Stimulated activated naive B cell treated with anti-CD40 and anti-IgM and Interleukin-4, amounts not matched to agents 10 μg/mL and 1 μg/mL and 100 μg/mL, for 72 hours (primary cell): ENCODE results near the gene EIF2AK2.

Experiments
- ATAC-seq, 2 donors: fragments of 150-1000 bp; cut with Tn5 transposase; replicated peaks; 2 replicates each; pipeline ENCODE4 v1.10.0; 2021; ENCODE audit warnings: moderate library complexity in 1 of 2
- DNase-seq: peaks from one replicate; pipeline ENCODE4 v3.0.0; 2021
- H3K27ac Mint-ChIP-seq: one replicate; pipeline ENCODE4 v1.8.0; 2022; ENCODE audit warnings: mild to moderate bottlenecking, mixed read lengths
- H3K27me3 Mint-ChIP-seq, 2 donors: one replicate each; pipeline ENCODE4 v1.8.0; 2022; ENCODE audit warnings: mixed read lengths in 2 of 2
- H3K36me3 Mint-ChIP-seq, 2 donors: one replicate each; pipeline ENCODE4 v1.8.0; 2022; ENCODE audit warnings: mixed read lengths in 2 of 2, mild to moderate bottlenecking in 1 of 2
- H3K4me1 Mint-ChIP-seq, 2 donors: one replicate each; pipeline ENCODE4 v1.8.0; 2022; ENCODE audit warnings: mixed read lengths in 2 of 2, mild to moderate bottlenecking in 1 of 2
- H3K4me3 Mint-ChIP-seq, 2 donors: one replicate each; pipeline ENCODE4 v1.8.0; 2022; ENCODE audit warnings: mild to moderate bottlenecking in 2 of 2, mixed read lengths in 2 of 2, moderate library complexity in 1 of 2
- H3K9me3 Mint-ChIP-seq, 2 donors: one replicate each; pipeline ENCODE4 v1.8.0; 2022; ENCODE audit warnings: mixed read lengths in 2 of 2, mild to moderate bottlenecking in 1 of 2

The EIF2AK2 gene

GRCh38 chr2:37149626-37150322 lies 7.0 kb downstream of the EIF2AK2 start:
- Mint-ChIP-seq H3K36me3 (peaks cover 33 to 56% of the 10 kb centered on the region in 2 donors), H3K4me1 (peaks cover 21 to 42% of the 10 kb centered on the region in 2 donors), H3K9me3 (peaks cover 0 to 3% of the 10 kb centered on the region in 2 donors), H3K4me3 (no peak overlapping the region), H3K27ac (no peak overlapping the region), H3K27me3 (no peaks in the 10 kb centered on the region)
- DNase-seq: no peak
- peak; percentile 14 to 21 for ATAC-seq

- Mint-ChIP-seq H3K4me3 (no peak overlapping the region), H3K27ac (no peak overlapping the region), H3K36me3 (peaks cover 31 to 48% of the 10 kb centered on the region in 2 donors), H3K4me1 (peaks cover 16 to 30% of the 10 kb centered on the region in 2 donors), H3K9me3 (peaks cover 0 to 3% of the 10 kb centered on the region in 2 donors), H3K27me3 (no peaks in the 10 kb centered on the region)
- ATAC-seq (no peak), DNase-seq (no peak)
Observed at GRCh38 chr2:37148325-37148724, 8.5 kb downstream of the EIF2AK2 start.

- no peak overlapping the region for H3K4me3 Mint-ChIP-seq
- H3K36me3 Mint-ChIP-seq: peaks cover 26 to 44% of the 10 kb centered on the region in 2 donors
- no peak overlapping the region for H3K27ac Mint-ChIP-seq
- H3K27me3 Mint-ChIP-seq: no peaks in the 10 kb centered on the region
- H3K4me1 Mint-ChIP-seq: peaks cover 11 to 19% of the 10 kb centered on the region in 2 donors
- DNase-seq (no peak), ATAC-seq (no peak)
- H3K9me3 Mint-ChIP-seq: no peaks in the 10 kb centered on the region
Observed at GRCh38 chr2:37146062-37146461, 10.7 kb downstream of the EIF2AK2 start.

- Mint-ChIP-seq H3K27me3 (no peaks in the 10 kb centered on the region), H3K4me3 (no peak overlapping the region), H3K9me3 (no peaks in the 10 kb centered on the region), H3K4me1 (peaks cover 6 to 12% of the 10 kb centered on the region in 2 donors), H3K36me3 (peaks cover 30 to 51% of the 10 kb centered on the region in 2 donors), H3K27ac (no peak overlapping the region)
- DNase-seq: no peak
- no peak for ATAC-seq
Observed at GRCh38 chr2:37143974-37144373, 12.8 kb downstream of the EIF2AK2 start.

DNA sequence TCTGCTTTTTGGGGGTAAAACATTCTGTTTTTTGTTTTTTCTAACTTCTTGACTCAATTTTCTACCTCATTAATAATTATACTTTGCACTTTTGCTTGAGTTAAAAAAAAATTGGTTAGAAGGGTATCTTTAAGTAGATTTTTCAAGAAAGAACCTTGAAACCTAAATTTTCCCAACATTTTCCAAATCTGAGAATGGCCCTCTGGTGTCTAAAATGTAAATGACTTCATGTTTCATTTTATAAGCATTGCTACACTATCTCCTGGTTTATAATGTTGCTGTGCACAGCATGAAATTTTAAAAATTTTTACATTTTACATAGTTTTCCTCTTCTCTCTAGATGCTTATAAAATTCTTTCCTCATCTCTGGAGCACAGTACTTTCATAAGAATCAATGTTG lies 14.2 kb downstream of the EIF2AK2 start:
- Mint-ChIP-seq H3K4me3 (no peak overlapping the region), H3K4me1 (peaks cover 6 to 7% of the 10 kb centered on the region in 2 donors), H3K36me3 (peaks cover 22 to 40% of the 10 kb centered on the region in 2 donors), H3K27me3 (no peaks in the 10 kb centered on the region), H3K27ac (peak overlapping the region; percentile 1), H3K9me3 (no peaks in the 10 kb centered on the region)
- DNase-seq: no peak
- ATAC-seq: no peak

GRCh38 chr2:37132914-37133313 lies 23.9 kb downstream of the EIF2AK2 start:
- no peak overlapping the region for H3K4me3 Mint-ChIP-seq

GRCh38 chr2:37125416-37125815 lies 31.4 kb downstream of the EIF2AK2 start:
- ATAC-seq (no peak), DNase-seq (no peak)
- Mint-ChIP-seq H3K36me3 (peaks cover 48 to 63% of the 10 kb centered on the region in 2 donors), H3K27ac (no peak overlapping the region), H3K9me3 (no peaks in the 10 kb centered on the region), H3K4me3 (no peak overlapping the region), H3K27me3 (no peaks in the 10 kb centered on the region), H3K4me1 (no peaks in the 10 kb centered on the region)

More at GRCh38 chr2:37132914-37133313, 23.9 kb downstream of the EIF2AK2 start:
- DNase-seq: no peak
- no peak for ATAC-seq
- H3K9me3 Mint-ChIP-seq: no peaks in the 10 kb centered on the region
- H3K27ac Mint-ChIP-seq: no peak overlapping the region
- H3K36me3 Mint-ChIP-seq: peaks cover 51 to 56% of the 10 kb centered on the region in 2 donors
- no peaks in the 10 kb centered on the region for H3K27me3 Mint-ChIP-seq
- H3K4me1 Mint-ChIP-seq: no peaks in the 10 kb centered on the region

DNA sequence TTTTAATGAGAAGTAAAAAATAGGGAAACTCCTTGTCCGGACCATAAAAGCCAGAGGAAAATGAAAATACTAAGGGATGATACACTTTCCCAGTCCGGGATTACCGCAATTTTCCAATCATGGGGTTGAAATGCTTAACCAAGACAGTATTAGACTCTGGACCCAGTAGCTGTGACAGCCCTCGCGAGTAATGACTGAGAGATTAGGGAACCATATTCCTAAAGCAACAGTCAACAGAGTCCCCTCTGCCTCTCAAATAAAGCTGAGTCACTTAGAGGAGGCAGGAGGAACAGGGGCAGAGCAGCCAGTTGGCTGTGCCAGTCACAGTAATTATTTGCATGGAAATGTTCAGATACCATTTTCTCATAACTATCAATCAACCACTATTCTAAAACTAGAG lies 37.6 kb downstream of the EIF2AK2 start:
- ATAC-seq: no peak
- Mint-ChIP-seq H3K27ac (no peak overlapping the region), H3K36me3 (peaks cover 38 to 50% of the 10 kb centered on the region in 2 donors), H3K9me3 (no peaks in the 10 kb centered on the region), H3K27me3 (no peaks in the 10 kb centered on the region), H3K4me3 (no peak overlapping the region), H3K4me1 (no peaks in the 10 kb centered on the region)
- DNase-seq: no peak

DNA sequence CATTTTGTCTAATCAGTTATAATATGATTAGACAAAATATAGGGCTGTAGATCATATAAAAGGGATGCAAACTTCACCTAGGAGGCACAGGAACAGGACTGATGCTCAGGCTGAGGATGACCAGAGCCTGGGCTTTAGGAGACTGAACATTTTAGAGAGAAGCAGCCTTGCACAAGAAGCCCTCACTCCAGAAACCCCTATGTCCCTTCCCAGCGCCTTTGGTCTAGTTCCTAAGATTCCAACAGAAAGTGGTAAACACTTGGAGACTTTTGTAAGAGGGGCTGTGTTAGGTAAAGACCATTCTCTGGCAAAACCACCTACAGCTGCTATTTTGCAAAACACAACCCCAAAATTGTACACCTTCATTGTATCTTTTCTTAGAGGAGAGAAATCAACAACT lies 39.2 kb downstream of the EIF2AK2 start:
- no peak for DNase-seq
- no peaks in the 10 kb centered on the region for H3K9me3 Mint-ChIP-seq
- no peak overlapping the region for H3K4me3 Mint-ChIP-seq
- H3K27ac Mint-ChIP-seq: peak overlapping the region; percentile 14
- ATAC-seq: no peak
- H3K36me3 Mint-ChIP-seq: peaks cover 34 to 47% of the 10 kb centered on the region in 2 donors
- no peaks in the 10 kb centered on the region for H3K4me1 Mint-ChIP-seq
- no peaks in the 10 kb centered on the region for H3K27me3 Mint-ChIP-seq

DNA sequence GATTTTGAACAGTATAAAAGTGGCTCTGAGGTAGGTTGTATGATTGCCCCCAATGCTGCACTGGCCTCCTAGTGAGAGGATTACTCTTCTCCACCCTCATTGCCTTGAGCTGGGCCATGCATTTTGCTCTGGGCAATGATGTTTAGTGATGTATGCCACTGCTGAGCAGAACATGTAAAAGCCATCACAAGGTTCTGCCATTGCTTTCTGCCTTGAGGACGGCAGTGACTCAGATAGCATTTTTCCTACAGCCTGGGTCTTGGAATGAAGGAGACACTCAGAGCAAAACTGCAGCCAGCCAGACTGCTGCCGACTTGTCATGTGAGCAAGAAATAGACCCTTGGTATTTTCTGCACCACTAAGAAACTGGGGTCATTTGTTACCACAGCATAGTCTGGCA lies 44.8 kb downstream of the EIF2AK2 start:
- H3K27ac Mint-ChIP-seq: no peak overlapping the region
- DNase-seq: no peak
- ATAC-seq: no peak
- peaks cover 14 to 44% of the 10 kb centered on the region in 2 donors for H3K36me3 Mint-ChIP-seq
- H3K4me1 Mint-ChIP-seq: no peaks in the 10 kb centered on the region
- no peaks in the 10 kb centered on the region for H3K9me3 Mint-ChIP-seq
- H3K4me3 Mint-ChIP-seq: no peak overlapping the region
- H3K27me3 Mint-ChIP-seq: no peaks in the 10 kb centered on the region

DNA sequence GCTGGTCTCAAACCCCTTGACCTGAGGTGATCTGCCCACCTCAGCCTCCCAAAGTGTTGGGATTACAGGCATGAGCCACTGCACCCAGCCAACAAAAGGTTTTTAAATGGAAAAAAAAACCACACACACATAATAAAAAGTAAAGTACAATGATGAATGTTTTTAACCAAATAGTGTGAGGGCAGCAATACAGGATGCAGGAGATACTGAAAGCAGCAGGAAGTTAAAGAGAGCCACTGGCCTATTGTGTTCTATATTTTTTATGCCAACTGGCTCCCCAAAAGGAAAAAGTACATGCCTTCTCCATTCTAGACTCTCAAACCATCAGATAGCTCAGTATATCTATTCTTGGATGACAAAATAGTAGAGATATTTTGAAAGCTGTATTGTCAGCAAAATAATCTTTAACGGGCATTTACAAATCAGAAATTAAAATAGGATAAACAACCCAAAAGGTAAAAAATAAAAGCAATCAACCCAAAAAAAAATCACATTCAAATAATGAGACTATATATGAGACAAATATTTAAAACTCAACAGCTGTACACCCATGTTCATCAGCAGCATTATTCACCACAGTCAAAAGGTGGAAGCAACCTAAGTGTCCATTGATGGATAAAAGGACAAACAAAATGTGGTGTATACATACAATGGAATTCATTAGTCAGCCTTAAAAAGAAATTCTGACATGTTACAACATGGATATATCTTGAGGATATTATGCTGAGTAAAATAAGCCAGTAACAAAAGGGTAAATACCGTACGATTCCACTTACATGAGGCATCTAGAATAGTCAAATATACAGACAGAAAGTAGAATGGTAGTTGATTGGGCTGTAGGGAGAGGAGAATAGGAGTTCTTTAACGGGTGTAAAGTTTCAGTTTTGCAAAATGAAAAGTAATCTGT lies 46.2 kb downstream of the EIF2AK2 start:
- peaks cover 10 to 42% of the 10 kb centered on the region in 2 donors for H3K36me3 Mint-ChIP-seq
- no peak for ATAC-seq
- no peaks in the 10 kb centered on the region for H3K4me1 Mint-ChIP-seq
- no peaks in the 10 kb centered on the region for H3K27me3 Mint-ChIP-seq
- no peak overlapping the region for H3K4me3 Mint-ChIP-seq
- no peak overlapping the region for H3K27ac Mint-ChIP-seq
- no peak for DNase-seq
- H3K9me3 Mint-ChIP-seq: no peaks in the 10 kb centered on the region

DNA sequence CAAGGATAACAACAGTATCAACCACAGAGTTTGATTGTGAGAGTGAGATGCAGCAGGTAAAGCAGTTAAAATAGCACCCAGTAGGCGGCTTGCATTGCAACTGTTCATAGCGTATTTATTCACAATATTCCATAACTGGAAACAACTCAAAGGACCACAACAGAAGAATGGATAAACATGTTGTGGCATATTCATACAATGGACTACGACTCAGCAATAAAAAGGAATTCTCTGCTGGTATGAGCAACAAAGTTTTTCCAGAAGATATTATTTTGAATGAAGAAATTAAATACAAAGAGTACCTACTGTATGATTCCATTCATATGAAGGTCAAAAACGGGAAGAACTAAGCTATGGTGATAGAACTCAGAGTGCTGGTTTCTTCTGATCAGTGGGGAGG lies 47.3 kb downstream of the EIF2AK2 start:
- Mint-ChIP-seq H3K27me3 (no peaks in the 10 kb centered on the region), H3K4me3 (no peak overlapping the region), H3K36me3 (peaks cover 14 to 51% of the 10 kb centered on the region in 2 donors), H3K9me3 (no peaks in the 10 kb centered on the region), H3K27ac (no peak overlapping the region), H3K4me1 (no peaks in the 10 kb centered on the region)
- no peak for DNase-seq
- no peak for ATAC-seq

DNA sequence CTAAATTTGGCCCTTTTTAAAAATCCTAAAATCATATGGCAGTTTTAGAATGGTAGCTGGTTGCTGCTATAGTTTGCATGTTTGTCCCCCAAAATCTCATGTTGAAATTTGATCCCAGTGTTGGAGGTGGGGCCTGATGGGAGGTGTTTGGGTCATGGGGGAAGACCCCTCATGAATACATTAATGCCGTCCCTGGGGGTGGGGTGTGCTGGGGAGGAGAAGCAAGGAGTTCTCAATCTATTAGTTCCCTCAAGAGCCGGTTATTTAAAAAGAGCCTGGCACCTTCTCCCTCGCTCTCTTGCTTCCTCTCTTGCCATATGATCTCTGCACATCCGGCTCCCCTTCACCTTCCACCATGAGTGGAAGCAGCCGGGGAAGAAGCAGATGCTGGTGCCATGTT lies 51.6 kb downstream of the EIF2AK2 start:
- Mint-ChIP-seq H3K36me3 (peaks cover 25 to 56% of the 10 kb centered on the region in 2 donors), H3K4me3 (no peak overlapping the region), H3K27me3 (no peaks in the 10 kb centered on the region), H3K27ac (no peak overlapping the region), H3K4me1 (peaks cover 0 to under 1% of the 10 kb centered on the region in 2 donors), H3K9me3 (no peaks in the 10 kb centered on the region)
- DNase-seq: no peak
- ATAC-seq: no peak

- no peaks in the 10 kb centered on the region for H3K9me3 Mint-ChIP-seq
- no peak overlapping the region for H3K27ac Mint-ChIP-seq
- no peak overlapping the region for H3K4me3 Mint-ChIP-seq
- H3K27me3 Mint-ChIP-seq: no peaks in the 10 kb centered on the region
- ATAC-seq (no peak), DNase-seq (no peak)
- peaks cover 32 to 65% of the 10 kb centered on the region in 2 donors for H3K36me3 Mint-ChIP-seq
- peaks cover 0 to 5% of the 10 kb centered on the region in 2 donors for H3K4me1 Mint-ChIP-seq
Observed at GRCh38 chr2:37104178-37104577, 52.6 kb downstream of the EIF2AK2 start.

DNA sequence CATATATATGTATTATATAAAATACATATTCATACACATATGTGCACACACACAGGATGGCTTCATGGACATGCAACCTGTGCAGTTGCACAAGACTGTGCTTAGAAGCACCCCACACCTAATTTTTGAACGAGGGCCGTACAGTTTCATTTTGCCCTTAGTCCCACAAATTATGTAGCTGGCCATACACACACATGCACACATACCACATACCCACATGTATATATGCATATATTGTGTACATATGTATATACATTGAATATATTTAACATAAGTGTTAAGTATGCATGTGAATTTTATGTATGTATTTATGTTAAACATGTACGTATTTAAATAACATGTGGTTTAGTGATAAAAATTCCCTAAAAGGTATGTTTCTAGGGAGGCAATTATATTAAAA lies 54.2 kb downstream of the EIF2AK2 start:
- no peaks in the 10 kb centered on the region for H3K27me3 Mint-ChIP-seq
- ATAC-seq (no peak), DNase-seq (no peak)
- H3K36me3 Mint-ChIP-seq: peaks cover 30 to 62% of the 10 kb centered on the region in 2 donors
- H3K4me3 Mint-ChIP-seq: no peak overlapping the region
- H3K4me1 Mint-ChIP-seq: peaks cover 0 to 6% of the 10 kb centered on the region in 2 donors
- H3K9me3 Mint-ChIP-seq: no peaks in the 10 kb centered on the region
- no peak overlapping the region for H3K27ac Mint-ChIP-seq
